ENCODE data around the gene PSMA5.
"Not testable (repeated sequence)": the region's sequence is repeated elsewhere in the genome, so short reads cannot be mapped to it uniquely, and the experiment has no call there.

PSMA5 gene

DNA sequence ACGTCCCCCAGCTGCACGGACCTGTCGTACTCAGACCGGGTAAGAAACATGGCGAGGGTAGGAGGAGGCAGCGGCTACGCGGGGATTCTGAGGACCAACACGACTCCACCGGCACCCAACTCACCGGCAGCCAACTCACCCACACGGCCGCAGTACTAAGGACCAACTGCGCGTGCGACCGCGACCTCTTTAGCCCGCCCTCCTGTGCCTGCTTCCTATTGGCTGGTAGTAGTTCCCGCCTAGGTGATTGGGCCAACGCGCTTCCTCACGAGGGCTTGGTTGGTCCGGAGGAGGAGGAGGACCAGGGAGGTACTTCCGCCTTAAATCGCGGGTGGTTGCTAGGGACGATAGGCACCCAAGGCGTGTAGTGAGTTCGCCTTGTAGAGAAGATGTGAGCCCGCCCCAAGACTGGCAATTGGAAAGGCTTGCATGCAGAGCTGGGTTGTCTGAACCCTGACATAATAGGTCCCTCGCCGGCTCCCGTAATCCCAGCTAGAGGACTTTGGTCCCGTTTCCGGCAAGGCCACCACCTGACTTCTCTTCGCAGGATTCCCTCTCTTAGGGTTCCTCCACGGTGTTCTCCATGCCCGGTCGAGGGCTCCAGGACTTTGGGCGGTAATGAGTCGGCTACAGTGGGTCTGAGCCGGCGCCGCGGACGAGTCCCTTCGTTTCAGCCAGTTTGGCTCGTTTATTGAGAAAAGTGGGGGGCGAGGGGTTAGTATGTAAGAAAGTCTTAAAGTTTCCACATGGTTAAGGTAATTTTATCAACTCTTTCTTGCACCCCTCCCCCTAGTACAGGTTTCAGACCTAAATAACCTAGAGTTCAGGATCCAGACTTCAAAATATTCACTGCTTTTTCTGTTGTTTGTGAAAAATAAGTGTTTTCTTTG is at the start of gene PSMA5:
PSMA5 (minus strand) TSS at position 168 of the 890 bp plus-strand sequence; CDS start at position 50, 118 bp downstream.
- DNase-seq (ENCODE audit: low read depth in 2 of 2): peak; percentile 88 to 90

DNA sequence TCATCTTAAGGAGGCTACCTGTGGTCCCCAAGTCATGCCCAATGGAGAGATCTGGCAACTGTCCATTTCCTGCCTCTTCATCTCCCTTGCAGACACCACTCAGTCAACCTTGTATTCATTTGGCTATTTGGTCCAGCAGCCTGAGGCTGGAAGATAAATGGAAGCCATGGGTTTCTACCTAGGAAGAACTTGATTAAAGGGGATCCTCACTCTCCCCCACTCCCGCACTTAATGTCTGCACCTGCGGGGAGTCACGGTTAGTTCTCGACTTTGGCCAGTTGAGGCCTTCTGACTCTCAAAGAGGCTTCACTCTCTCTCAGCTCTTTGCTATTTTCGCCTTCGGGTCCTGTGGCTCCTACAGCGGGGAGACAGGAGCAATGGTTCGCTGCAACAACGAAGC is 49.0 kb upstream of the PSMA5 start:
- DNase-seq (ENCODE audit: low read depth in 2 of 2): no peak

DNA sequence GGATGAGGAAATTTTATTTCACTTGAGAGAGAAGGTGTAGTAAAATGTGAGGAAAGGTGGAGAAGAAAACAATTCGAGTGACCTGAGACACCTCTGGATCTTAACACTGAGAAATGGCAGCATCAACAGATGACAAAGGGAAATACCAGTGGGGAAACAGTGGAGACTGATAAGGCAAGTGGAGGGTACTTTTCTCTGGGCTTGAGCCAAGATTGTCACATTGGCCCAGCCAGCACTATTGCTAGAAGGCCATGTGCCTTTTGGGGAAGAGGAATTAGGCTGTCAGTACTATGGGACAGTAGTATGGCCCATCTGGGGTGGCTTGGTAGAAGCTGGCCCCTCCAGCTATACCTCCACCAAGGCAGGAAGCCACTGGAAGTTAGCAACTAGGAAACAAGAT is 48.4 kb upstream of the PSMA5 start:
- DNase-seq (ENCODE audit: low read depth in 2 of 2): no peak

DNA sequence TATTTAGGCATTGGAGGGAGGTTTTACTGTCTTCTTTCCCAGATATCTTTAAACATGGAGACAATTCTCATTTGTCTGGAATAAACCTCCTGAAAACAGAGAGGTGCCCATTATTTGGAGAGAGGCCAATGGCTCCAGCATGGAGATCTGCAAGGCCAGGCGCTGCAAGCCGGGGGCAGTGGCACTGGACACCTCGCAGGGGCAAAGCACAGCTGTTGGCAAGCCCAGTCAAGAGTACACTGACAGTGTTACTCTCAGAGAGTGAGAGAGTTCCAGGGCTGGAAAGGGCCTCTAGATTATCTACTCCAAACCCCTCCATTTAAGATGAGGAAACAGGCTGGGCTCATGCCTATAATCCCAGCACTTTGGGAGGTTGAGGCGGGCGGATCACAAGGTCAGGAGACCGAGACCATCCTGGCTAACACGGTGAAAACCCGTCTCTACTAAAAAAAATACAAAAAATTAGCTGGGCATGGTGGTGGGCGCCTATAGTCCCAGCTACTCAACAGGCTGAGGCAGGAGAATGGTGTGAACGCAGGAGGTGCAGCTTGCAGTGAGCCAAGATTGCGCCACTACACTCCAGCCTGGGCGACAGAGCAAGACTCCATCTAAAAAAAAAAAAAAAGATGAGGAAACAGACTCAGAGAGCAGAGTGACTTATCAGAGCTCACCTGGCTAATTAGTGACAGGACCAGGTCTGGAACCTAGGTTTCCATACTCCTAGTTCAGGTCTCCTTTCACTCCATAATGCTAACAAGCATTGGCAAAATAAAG is 47.2 kb upstream of the PSMA5 start:
- DNase-seq (ENCODE audit: low read depth in 2 of 2): not testable (repeated sequence)

DNA sequence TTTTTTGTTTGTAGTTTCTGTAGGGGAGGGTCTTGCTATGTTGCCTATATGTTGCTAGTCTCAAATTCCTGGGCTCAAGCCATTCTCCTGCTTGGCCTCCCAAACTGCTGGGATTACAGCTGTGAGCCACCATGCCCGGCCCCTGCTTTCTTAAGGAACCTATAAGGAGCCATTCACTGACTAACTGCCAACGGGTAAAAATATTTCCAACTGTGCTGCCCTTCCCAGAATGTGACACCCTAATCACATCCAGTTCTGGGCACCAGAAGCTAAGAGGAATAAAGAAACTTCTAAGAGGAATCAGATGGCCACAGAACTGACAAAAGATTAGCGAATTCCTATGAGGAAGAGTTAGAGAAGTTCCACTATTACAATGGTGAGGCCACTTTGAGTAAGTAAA is 46.5 kb upstream of the PSMA5 start:
- no peak for DNase-seq (ENCODE audit: low read depth in 2 of 2)

DNA sequence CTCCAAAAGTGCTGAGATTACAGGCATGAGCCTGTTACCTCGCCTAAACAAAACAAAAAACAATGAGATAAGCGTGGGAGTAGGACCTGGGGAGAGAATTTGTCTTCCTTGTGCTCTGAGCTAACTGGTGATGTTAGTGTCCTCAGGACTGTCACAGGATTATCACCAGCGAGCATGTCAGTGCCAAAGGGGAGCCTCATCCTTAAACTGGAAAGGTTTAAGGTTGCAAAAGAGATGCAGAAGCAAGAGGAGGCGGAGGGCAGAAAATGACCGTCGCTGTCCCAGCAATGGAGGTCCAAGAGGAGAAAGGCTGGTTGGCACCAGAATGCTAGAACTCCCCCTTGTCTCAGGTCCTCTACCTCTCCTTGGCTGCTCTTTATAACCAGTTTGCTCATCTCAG is 44.0 kb upstream of the PSMA5 start:
- DNase-seq (ENCODE audit: low read depth in 2 of 2): no peak

DNA sequence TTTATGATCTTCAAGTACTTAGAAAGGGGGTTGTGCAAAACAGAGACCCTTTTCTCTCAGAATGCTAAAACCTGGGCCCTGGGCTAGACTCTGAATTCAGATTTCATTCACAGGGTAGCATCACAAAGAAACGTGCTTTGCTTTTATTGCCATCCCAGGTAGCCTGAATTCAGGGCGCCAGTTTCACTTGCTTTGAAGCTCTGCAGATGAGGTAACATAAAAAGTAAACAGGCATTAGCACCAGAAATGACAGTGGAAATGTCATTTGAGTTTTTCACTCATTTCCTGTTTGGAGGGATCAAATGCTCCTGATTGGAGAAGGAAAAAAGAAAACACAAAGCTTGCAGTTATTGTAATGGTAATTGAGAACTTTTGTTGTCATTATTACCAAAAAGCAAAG is 42.7 kb upstream of the PSMA5 start:
- DNase-seq (ENCODE audit: low read depth in 2 of 2): no peak

DNA sequence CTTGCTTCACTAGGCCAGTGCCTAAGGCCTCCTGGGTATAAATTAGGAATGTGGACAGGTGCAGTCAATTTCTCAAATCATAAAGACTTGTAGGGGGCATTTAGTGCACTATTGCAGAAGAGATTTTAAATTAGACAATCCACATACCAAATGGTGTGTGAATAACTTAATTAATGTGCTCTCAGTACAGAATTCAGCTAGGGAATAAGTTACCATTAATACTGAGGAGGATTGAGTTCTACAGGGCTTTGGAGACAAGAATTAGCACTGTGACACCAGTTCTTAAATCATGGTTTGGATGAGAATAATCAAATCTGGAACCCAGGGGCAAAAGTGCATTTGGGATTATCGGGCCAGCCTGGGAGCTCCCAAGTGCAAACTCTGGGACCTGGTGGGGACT is 41.8 kb upstream of the PSMA5 start:
- DNase-seq (ENCODE audit: low read depth in 2 of 2): no peak

DNA sequence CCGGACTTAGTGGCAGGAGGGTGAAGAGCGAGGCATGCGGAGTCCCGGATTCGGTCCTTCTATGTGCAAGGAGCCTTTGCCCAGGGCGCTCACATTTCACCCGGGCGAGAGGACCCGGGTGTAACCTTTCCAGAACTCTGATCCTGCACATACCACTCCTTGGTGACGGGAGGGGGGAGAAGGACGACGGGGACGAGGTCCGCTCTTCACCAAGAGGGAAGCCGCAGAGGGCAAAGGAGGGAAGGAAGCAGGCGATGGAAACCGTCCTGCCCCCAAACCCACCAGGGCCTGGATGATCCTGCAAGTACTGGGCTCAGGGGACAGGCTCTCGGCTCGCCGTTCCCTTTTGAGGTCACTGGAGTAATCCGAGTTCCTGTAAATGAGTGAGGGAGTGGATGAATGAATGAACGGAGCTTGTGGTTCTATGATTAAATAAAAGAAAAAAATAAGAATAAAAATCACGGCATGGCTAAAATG is 41.1 kb upstream of the PSMA5 start:
- DNase-seq (ENCODE audit: low read depth in 2 of 2): no peak

DNA sequence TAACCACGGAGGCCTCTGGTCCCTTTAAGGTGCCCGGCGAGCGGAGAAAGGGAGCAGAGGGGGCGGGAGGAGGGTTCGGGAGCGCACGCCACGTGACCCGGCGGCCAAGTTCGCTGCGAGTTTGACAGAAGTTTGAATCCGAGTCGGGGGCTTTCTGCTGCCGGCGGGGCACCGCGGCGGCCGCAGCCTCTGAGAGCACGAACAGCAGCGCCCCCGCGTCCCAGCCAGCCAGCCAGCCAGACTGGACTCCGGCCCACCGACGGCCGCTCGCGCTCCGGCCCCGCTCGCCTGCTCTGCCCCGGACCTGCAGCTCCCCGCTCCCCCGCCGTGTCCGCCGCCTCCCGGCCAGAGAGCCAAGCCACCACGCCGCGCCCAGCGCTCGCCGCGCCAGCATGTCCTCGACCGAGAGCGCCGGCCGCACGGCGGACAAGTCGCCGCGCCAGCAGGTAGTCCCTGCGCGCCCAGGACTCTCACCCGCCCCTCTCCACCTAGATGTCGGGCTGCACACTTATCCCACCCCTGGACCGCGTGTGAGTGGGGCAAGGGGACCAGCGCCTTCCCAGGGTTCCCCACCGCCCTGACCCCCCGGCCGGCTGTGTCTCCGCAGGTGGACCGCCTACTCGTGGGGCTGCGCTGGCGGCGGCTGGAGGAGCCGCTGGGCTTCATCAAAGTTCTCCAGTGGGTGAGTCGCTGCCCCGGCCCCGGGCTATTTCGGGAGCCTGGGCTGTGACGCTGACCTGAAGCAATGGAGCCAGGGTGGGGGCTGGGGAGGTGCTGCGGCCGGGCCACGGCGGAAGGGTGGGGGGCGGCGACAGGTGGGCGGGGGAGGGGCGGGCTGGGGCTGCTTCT is 40.4 kb upstream of the PSMA5 start, which contains the start of gene SYPL2:
SYPL2 (plus strand) TSS at position 95 of the 849 bp plus-strand sequence; CDS start at position 393, 298 bp downstream.
- DNase-seq (ENCODE audit: low read depth in 2 of 2): no peak

DNA sequence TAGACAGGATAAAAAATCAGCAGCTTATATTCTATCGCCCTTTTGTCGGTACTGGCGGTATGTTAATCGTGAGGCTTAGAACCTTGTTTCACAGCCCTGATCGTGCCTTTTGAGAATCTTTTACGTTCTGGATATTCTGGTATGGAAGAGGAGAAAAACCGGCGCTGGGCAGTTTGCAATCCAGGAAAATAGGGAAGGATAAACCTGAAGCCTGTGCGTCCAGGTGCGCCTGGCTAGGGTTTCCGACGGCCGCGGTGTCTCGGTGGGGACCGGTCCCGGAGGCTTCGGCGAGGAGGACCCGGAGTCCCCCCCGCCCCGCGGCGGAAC is 39.8 kb upstream of the PSMA5 start:
- DNase-seq (ENCODE audit: low read depth in 2 of 2): no peak

DNA sequence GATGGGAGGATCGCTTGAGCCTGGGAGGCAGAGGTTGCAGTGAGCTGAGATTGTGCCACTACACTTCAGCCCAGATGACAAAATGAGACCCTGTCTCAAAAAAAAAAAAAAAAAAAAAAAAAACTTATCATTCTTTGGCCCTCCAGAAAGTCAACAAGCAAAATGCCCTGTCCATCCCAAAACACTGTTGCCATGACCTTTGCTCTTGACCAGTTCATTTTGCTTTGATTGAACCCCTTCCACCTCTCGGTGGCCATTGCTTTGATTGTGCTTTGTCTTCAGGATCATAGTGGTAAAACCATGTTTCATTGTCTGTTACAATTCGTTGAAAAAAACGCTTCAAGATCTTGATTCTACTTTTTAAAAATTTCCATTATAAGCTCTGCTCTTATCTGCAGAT is 31.6 kb upstream of the PSMA5 start:
- no peak for DNase-seq (ENCODE audit: low read depth in 2 of 2)

DNA sequence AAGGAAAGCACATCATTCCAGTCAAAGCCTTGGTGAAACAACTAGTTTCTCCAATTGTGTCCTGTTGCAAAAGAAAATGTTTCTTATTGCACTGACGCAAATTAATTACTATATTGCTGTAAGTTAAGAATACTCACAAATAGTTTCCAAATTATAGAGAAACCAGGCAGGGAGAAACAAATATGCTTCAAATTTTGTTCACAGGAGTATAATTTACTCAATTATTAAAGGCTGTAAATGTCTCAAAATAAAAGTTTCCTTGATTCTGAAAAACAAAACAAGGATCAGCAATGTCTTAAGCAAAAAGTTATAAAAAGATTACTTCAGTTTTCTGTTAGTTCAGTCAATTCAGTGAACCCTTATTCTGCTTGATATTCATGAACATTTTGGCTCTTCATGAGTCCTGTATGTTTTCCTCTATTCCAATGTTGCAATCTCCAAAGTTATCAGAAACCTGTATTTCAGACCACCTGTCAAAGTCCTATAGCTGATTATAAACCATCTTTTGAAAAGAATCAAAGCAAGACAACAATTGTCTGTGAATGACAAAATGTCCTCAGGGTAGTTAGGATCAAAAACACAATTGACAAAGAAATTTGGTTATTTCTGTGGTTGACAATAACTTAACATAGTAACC is 28.4 kb upstream of the PSMA5 start:
- no peak for DNase-seq (ENCODE audit: low read depth in 2 of 2)

DNA sequence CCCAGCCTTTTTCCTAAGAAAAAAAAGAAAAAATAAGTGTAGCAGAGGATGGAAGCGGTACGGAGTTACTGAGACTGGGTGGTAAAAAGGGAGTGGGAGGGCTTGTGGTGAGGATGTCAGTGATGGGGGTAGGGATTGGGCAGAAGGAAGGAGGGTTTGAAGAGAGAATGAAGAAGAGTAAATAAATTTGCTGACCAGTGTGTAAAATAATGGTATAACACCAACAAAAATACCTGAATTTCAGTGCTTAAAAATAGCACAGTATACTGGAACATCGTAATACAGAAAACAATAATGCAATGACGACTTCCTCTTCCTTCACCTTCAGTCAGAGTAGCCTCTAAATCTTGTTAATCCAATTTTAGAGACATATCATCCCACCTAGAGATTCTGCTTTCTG is 21.3 kb upstream of the PSMA5 start:
- DNase-seq (ENCODE audit: low read depth in 2 of 2): no peak

DNA sequence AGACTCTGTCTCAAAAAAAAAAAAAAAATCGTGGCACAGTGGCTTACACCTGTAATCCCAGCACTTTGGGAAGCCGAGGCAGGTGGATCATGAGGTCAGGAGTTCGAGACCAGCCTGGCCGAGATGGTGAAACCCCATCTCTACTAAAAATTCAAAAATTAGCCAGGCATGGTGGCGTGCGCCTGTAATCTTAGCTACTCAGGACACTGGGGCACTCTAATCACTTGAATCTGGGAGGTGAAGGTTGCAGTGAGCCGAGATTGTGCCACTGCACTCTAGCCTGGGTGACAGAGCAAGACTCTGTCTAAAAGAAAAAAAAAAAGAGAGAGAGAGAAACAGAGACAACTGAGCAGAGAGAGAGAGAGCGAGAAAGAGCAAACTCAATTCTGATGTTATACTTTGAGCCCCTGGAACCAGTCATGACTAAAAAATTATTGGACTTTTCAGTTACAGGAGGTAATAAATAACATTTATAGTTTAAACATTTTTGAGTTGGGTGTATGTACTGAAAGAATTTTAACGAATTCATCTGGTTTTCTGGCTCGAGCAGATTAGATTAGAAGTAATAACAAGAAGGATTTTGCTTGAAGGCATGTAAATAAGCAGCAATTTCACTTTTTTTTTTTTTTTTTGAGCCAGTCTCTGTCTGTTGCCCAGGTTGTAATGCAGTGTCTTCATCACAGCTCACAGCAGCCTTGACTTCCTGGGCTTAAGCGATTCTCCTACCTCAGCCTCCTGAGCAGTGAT is 19.9 kb upstream of the PSMA5 start:
- not testable (repeated sequence) for DNase-seq (ENCODE audit: low read depth in 2 of 2)

DNA sequence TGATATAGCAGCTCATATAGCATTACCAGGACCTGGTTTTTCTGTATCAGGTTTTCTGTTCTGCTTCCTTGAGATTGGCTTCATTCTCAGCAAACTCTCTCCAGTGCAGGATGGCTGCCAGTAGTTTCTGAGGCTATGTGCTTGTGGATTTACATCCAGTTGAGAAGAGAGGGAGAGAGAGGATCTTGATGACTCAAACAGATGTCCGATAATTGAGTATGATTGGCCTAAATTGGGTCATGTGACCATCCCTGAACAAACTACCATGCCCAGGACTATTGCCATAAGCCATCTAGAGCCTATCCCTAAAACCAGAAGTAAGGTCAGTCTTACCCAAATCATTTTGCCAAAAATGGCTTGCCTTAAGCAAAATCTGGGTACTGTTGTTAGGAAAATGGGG is 18.1 kb upstream of the PSMA5 start:
- no peak for DNase-seq (ENCODE audit: low read depth in 2 of 2)

DNA sequence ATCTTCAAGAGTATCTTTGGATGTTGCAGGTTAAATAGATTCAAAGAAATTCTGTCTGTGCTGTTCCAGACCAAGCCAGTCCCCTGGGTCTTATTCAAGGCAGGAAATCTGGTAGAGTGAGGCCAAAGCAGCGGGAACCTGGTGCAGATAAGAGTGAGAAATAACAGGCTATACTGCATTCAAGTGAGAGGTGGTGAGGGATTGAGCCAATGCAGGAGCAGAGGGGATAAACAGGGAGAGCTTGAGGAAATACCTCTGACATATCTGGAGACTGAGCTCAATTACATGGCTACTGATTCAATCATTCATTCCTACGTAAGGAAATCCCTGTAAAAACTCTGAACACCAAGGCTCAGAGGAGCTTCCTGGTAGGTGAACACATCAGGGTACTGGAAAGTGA is 17.2 kb upstream of the PSMA5 start:
- DNase-seq (ENCODE audit: low read depth in 2 of 2): no peak

DNA sequence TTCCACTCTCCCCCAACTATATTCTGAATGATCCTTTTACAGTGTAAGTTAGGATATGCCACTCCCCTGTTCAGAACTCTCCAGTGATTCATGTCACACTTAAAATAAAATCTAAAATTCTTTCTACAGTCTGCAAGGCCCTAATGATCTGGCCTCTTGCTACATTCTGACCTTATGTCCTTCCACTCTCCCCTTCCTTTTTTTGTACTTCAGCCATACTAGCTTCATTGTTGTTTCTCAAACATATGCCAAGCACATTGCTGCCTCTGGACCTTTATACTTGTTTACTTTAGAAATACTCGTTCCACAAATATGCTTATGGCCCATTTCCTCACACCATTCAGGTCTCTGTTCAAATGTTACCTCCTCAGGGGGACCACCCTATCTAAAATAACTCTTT is 14.8 kb upstream of the PSMA5 start:
- no peak for DNase-seq (ENCODE audit: low read depth in 2 of 2)

DNA sequence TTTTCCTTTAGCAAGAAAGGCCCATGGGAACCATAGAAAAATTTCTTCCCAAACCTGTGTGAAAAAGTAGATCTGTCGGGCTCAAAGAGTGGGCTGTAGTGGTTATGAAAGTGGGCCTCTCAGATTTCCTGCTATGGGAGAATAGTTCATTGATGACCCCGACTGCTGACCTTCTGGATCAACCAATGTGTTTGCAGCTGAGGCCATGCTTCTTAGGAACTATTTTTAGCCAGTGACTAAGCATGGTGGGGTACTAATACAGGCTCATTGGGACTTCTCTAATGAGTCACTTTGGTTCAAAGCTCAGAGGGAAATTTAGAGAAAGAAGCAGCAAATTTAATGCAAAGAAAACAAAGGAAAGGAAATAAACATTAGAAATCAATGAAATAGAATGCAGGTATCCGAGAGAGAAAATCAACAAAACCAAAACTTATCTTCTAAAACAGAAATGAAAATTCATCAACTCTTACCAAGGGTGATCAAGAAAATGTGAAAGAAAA is 12.6 kb upstream of the PSMA5 start:
- DNase-seq (ENCODE audit: low read depth in 2 of 2): no peak

DNA sequence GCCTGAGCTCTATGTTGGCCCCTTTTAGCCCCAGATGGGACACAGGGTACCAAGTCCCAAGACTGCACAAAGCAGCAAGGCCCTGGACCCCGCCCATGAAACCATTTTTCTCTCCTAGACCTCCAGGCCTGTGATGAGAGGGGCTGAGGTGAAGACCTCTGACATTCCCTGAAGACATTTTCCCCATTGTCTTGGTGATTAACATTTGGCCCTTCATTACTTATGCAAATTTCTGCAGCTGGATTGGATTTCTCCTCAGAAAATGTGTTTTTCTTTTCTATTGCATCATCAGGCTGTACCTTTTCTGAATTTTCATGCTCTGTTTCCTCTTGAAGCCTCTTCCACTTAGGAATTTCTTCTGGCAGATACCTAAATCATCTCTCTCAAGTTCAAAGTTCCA is 8.2 kb upstream of the PSMA5 start:
- no peak for DNase-seq (ENCODE audit: low read depth in 2 of 2)

DNA sequence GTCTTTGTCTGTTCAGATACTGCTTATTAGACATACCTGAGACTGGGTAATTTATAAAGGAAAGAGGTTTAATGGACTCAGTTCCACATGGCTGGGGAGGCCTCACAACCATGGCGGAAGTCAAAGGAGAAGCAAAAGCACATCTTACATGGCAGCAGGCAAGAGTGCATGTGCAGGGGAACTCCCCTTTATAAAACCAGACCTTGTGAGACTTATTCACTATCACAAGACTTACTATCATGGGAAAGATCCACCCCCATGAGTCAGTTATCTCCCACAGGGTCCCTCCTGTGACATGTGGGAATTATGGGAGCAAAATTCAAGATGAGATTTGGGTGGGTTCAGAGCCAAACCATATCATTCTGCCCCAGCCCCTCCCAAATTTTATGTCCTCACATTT is 7.1 kb upstream of the PSMA5 start:
- no peak for DNase-seq (ENCODE audit: low read depth in 2 of 2)
